ENCODE data around the gene USP11. TPM values are rescaled to one million over a fixed set of nuclear protein-coding genes. Genes with fewer than 3 reads are reported as not detected.

Gene USP11
- total RNA-seq, 1 experiment from 2014 or later = 41.3 TPM

Other genes starting within 250 kb of the USP11 start
- gene RGN, start 154.6 kb upstream of the USP11 start, total RNA-seq (2014; rRNA removed; shearing (Covaris generic)) = not detected in 2 replicates
- 91.7 and 137 TPM in 2 replicates for gene NDUFB11, start 88.3 kb upstream of the USP11 start, total RNA-seq (2014; rRNA removed; shearing (Covaris generic))
- 58.6 and 60.9 TPM in 2 replicates for gene RBM10, start 87.8 kb upstream of the USP11 start, total RNA-seq (2014; rRNA removed; shearing (Covaris generic))
- 122 and 130 TPM in 2 replicates for gene UBA1, start 39.2 kb upstream of the USP11 start, total RNA-seq (2014; rRNA removed; shearing (Covaris generic))
- 54.4 and 64.9 TPM in 2 replicates for gene CDK16, start 14.3 kb upstream of the USP11 start, total RNA-seq (2014; rRNA removed; shearing (Covaris generic))
- gene ZNF157, start 137.6 kb downstream of the USP11 start, total RNA-seq (2014; rRNA removed; shearing (Covaris generic)) = 0.06 TPM in 1 of 2 replicates, not detected in the other

Measured in Daoy (cell line).